Thymus (tissue), 11 donors: Measurements from ENCODE around the gene ERGIC3. TPM values are rescaled to one million over a fixed set of nuclear protein-coding genes. Genes with fewer than 3 reads are reported as not detected.
A peak's percentile ranks its signal among the peaks of the same experiment; 100 is the strongest.
"Not testable (repeated sequence)": the region's sequence is repeated elsewhere in the genome, so short reads cannot be mapped to it uniquely, and the experiment has no call there.

ENCODE experiments used
- DNase-seq, 9 donors: peaks; one replicate each; pipeline ENCODE4 v3.0.0-alpha.2; 2013; ENCODE audit warnings: low spot score in 9 of 9, low read depth in 6 of 9, missing footprints in 1 of 9
- H3K27ac ChIP-seq, 2 donors: one replicate each; pipeline ENCODE4 v1.5.1; 2013; ENCODE audit warnings: control low read depth in 1 of 2, low read depth in 1 of 2, low read length in 1 of 2, mild to moderate bottlenecking in 1 of 2, moderate library complexity in 1 of 2
- H3K27me3 ChIP-seq, 2 donors: one replicate each; pipeline ENCODE4 v1.5.1; 2013; ENCODE audit warnings: low read length in 1 of 2; ENCODE audit not compliant: control insufficient read depth in 2 of 2, insufficient read depth in 1 of 2
- H3K36me3 ChIP-seq, 2 donors: one replicate each; pipeline ENCODE4 v1.5.1; 2013; ENCODE audit warnings: low read length in 1 of 2, mild to moderate bottlenecking in 1 of 2, moderate library complexity in 1 of 2; ENCODE audit not compliant: control insufficient read depth in 2 of 2, insufficient read depth in 2 of 2
- H3K4me1 ChIP-seq, 2 donors: one replicate each; pipeline ENCODE4 v1.5.1; 2013; ENCODE audit warnings: low read length in 2 of 2; ENCODE audit not compliant: control insufficient read depth in 2 of 2, insufficient read depth in 2 of 2
- H3K4me3 ChIP-seq, 2 donors: one replicate each; pipeline ENCODE4 v1.5.1; 2013; ENCODE audit warnings: low read length in 2 of 2, control low read depth in 1 of 2, mild to moderate bottlenecking in 1 of 2
- H3K9me3 ChIP-seq, 2 donors: one replicate each; pipeline ENCODE4 v1.5.1; 2013; ENCODE audit warnings: low read length in 1 of 2, mild to moderate bottlenecking in 1 of 2; ENCODE audit not compliant: control insufficient read depth in 2 of 2, insufficient read depth in 1 of 2
- WGBS: extraction: QIAGEN DNeasy Blood & Tissue Kit; methylation state at CpG from one replicate; pipeline ENCODE4 v1.1.7; 2013; 5-methylcytosine and 5-hydroxymethylcytosine counted together
- polyA plus RNA-seq: library from polyadenylated mRNA; stranded (reverse); fragments of 200-250 nt; gene quantifications from one replicate; pipeline ENCODE4 v1.2.3, GENCODE V29; 2013
- total RNA-seq: library from RNA; stranded (reverse); fragments of 120-200 nt; gene quantifications from one replicate; pipeline ENCODE4 v1.2.4, GENCODE V29; 2013
- donor health status: healthy.

Gene ERGIC3
- total and polyA plus RNA-seq, 2 donors = 157 to 181 TPM

DNA sequence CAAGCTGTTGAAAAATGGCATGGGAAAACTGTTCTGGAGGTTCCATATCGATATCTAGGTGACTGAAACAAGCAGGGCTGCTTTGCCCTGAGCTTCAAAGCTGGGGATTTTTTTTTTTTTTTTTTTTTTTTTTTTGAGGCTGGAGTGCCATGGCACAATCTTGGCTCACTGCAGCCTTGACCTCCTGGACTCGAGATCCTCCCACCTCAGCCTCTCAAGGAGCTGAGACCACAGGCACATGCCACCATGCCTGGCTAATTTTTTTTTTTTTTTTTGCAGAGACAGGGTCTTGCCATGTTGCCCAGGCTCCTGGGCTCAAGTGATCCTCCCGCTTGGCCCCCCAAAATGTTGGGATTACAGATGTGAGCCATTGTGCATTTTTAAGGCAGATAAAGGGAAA lies 11.0 kb downstream of the ERGIC3 start:
- H3K4me1 ChIP-seq = no peaks in the 10 kb centered on the region
- DNase-seq = no peak
- H3K27ac ChIP-seq = no peak overlapping the region
- no peaks in the 10 kb centered on the region for H3K27me3 ChIP-seq
- H3K4me3 ChIP-seq = no peak overlapping the region
- H3K9me3 ChIP-seq = no peaks in the 10 kb centered on the region
- peaks cover 71 to 74% of the 10 kb centered on the region in 2 donors for H3K36me3 ChIP-seq
- 98% methylated on average over 3 of the region's 3 CpGs for WGBS

- H3K27ac ChIP-seq, H3K4me1 ChIP-seq, H3K27me3 ChIP-seq, H3K9me3 ChIP-seq, H3K4me3 ChIP-seq, DNase-seq: not testable (repeated sequence)
- WGBS = 98% methylated on average over 4 of the region's 4 CpGs
- peaks cover 57 to 63% of the 10 kb centered on the region in 2 donors for H3K36me3 ChIP-seq
These were observed 13.6 kb downstream of the ERGIC3 start for GRCh38 chr20:35555461-35555860.

GRCh38 chr20:35555951-35556645 lies 14.2 kb downstream of the ERGIC3 start:
- H3K27ac ChIP-seq = no peak overlapping the region
- no peak for DNase-seq
- no peaks in the 10 kb centered on the region for H3K9me3 ChIP-seq
- H3K4me3 ChIP-seq = no peak overlapping the region
- H3K36me3 ChIP-seq = peaks cover 53 to 63% of the 10 kb centered on the region in 2 donors
- WGBS = 97% methylated on average over 21 of the region's 21 CpGs
- H3K4me1 ChIP-seq = no peaks in the 10 kb centered on the region
- H3K27me3 ChIP-seq = no peaks in the 10 kb centered on the region

- no peaks in the 10 kb centered on the region for H3K27me3 ChIP-seq
- no peaks in the 10 kb centered on the region for H3K4me1 ChIP-seq
- no peak for DNase-seq
- no peaks in the 10 kb centered on the region for H3K9me3 ChIP-seq
- H3K4me3 ChIP-seq = no peak overlapping the region
- no peak overlapping the region for H3K27ac ChIP-seq
- peaks cover 46 to 55% of the 10 kb centered on the region in 2 donors for H3K36me3 ChIP-seq
- 96% methylated on average over 8 of the region's 8 CpGs for WGBS
These were observed 15.0 kb downstream of the ERGIC3 start for GRCh38 chr20:35556871-35557270.

GRCh38 chr20:35558451-35558850 lies 16.6 kb downstream of the ERGIC3 start:
- Histone ChIP-seq H3K4me3 (no peak overlapping the region), H3K27me3 (no peaks in the 10 kb centered on the region), H3K4me1 (no peaks in the 10 kb centered on the region), H3K9me3 (no peaks in the 10 kb centered on the region), H3K36me3 (peaks cover 32 to 47% of the 10 kb centered on the region in 2 donors), H3K27ac (no peak overlapping the region)
- WGBS = 98% methylated on average over 4 of the region's 4 CpGs
- no peak for DNase-seq

GRCh38 chr20:35559042-35559693 lies 17.3 kb downstream of the ERGIC3 start:
- Histone ChIP-seq H3K4me1 (no peaks in the 10 kb centered on the region), H3K27me3 (no peaks in the 10 kb centered on the region), H3K4me3 (no peak overlapping the region), H3K27ac (no peak overlapping the region), H3K9me3 (no peaks in the 10 kb centered on the region), H3K36me3 (peaks cover 24 to 41% of the 10 kb centered on the region in 2 donors)
- no peak for DNase-seq
- WGBS = 96% methylated on average over 24 of the region's 24 CpGs

GRCh38 chr20:35560105-35560511 lies 18.2 kb downstream of the ERGIC3 start:
- peaks cover 21 to 32% of the 10 kb centered on the region in 2 donors for H3K36me3 ChIP-seq
- H3K4me1 ChIP-seq = no peaks in the 10 kb centered on the region
- no peak overlapping the region for H3K27ac ChIP-seq
- no peak overlapping the region for H3K4me3 ChIP-seq
- H3K9me3 ChIP-seq = no peaks in the 10 kb centered on the region
- no peaks in the 10 kb centered on the region for H3K27me3 ChIP-seq
- 89% methylated on average over 18 of the region's 18 CpGs for WGBS
- no peak for DNase-seq

DNA sequence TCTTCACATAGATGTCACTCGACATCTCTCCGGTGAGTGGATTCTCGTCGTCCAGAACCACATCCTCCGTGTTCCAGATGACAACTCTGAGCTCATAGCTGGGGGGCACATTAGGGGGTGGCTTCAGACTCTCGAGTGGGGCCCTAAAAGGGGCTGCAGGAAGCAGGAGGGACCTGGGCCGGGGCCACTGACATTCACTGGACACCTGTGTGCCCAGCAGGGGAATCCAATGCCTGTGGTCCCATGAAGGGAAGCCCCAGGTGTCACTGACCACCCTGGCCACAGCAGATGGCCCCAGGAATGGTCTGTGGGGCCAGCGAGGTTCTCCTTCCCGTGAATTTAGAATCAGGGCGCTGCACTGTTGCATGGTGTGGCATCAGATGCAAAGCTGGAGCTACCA lies 18.7 kb downstream of the ERGIC3 start:
- no peaks in the 10 kb centered on the region for H3K27me3 ChIP-seq
- no peak for DNase-seq
- H3K36me3 ChIP-seq = peaks cover 17 to 27% of the 10 kb centered on the region in 2 donors
- no peaks in the 10 kb centered on the region for H3K9me3 ChIP-seq
- 80% methylated on average over 10 of the region's 10 CpGs for WGBS
- no peaks in the 10 kb centered on the region for H3K4me1 ChIP-seq
- H3K4me3 ChIP-seq = no peak overlapping the region
- no peak overlapping the region for H3K27ac ChIP-seq

DNA sequence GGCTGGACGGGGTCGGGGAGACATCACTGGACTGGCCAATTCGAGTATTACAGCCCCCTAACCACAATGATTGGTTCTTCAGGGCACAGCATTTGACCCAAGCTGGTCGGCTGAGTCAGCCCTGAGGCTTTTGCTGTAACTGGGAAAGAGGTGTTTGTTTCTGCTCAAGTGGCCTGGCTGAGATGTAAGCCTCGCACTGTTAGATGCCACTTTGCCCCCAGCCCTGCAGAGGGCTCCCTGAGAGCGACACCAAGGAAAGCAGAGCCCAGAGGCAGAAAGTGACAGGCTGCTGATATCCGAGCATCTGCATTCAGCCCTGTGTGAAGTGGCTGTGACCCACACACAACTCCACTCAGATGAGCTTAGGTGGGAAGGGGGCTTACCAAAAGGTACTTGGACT lies 19.4 kb downstream of the ERGIC3 start:
- no peaks in the 10 kb centered on the region for H3K4me1 ChIP-seq
- DNase-seq = peak in 2 of 9 donors; percentile 22 to 28
- H3K27me3 ChIP-seq = no peaks in the 10 kb centered on the region

More for the DNA sequence above, 19.4 kb downstream of the ERGIC3 start:
- H3K9me3 ChIP-seq = no peaks in the 10 kb centered on the region
- no peak overlapping the region for H3K27ac ChIP-seq
- H3K36me3 ChIP-seq = peaks cover 10 to 21% of the 10 kb centered on the region in 2 donors
- H3K4me3 ChIP-seq = no peak overlapping the region
- WGBS = 59% methylated on average over 7 of the region's 7 CpGs
